Spleen (tissue), 7 donors: Measurements from ENCODE around the gene CACNA2D4.

ENCODE experiments used
- CTCF ChIP-seq, 11 experiments: fragments of 200-600 bp in 7 of 11; fragments of 450-650 bp in 4 of 11; sonication (generic) in 4 of 11; IDR thresholded peaks in 8 of 11; conservative IDR thresholded peaks in 3 of 11; 1 replicate in 7 of 11; 2 replicates in 4 of 11; pipeline versions ENCODE4 v1.4.0 to v1.8.0; 2016 to 2021; ENCODE audit warnings: antibody characterized with exemption in 11 of 11, inconsistent platforms in 4 of 11, mild to moderate bottlenecking in 1 of 11
- POLR2A ChIP-seq, 3 donors: fragments of 450-650 bp; IDR thresholded peaks; one replicate each; pipeline ENCODE4 v1.5.1; 2017; ENCODE audit warnings: antibody characterized with exemption in 3 of 3, mild to moderate bottlenecking in 1 of 3
- POLR2AphosphoS5 ChIP-seq, 3 donors: sonication (generic); formaldehyde crosslinking; IDR thresholded peaks; one replicate each; pipeline ENCODE4 v1.5.1; 2017; ENCODE audit warnings: antibody characterized with exemption in 3 of 3
- donor health status: DM: no; HTN: no; CAD: no; lungs with moderate emphysema.
- donor health status: DM: no; HTN: no; CAD: no.
- donor health status: DM: no; HTN: no; CAD: no.

- TF ChIP-seq POLR2A (IDR thresholded peaks at IDR 0.05) (no peak), CTCF (IDR thresholded peaks at IDR 0.05 in 8 of 11, conservative IDR thresholded peaks at IDR 0.05 in 3 of 11) (no peak), POLR2AphosphoS5 (IDR thresholded peaks at IDR 0.05) (no peak)
These were observed 96.6 kb downstream of the CACNA2D4 start for GRCh38 chr12:1821805-1822204.
